HEK293 (cell line): Measurements from ENCODE around the gene NGRN.
A peak's percentile ranks its signal among the peaks of the same experiment; 100 is the strongest.

Experiments
- CTCF ChIA-PET: fragments of 350-600 bp; formaldehyde crosslinking; extraction: SDS; loops from one replicate; lab custom pipeline; 2021; ENCODE audit warnings: antibody characterized with exemption; lab: Yijun Ruan, JAX
- POLR2A ChIA-PET: fragments of 300-600 bp; formaldehyde crosslinking; extraction: SDS; loops from one replicate; lab custom pipeline; 2020; ENCODE audit warnings: antibody characterized with exemption, inconsistent platforms; lab: Yijun Ruan, JAX
- H3K27ac ChIP-seq: fragments of 200-500 bp; sonication (Bioruptor generic); 2 replicates; pipeline ENCODE4 v1.5.1; 2014; ENCODE audit warnings: low read depth, low read length, control low read depth, inconsistent platforms; ENCODE audit errors: extremely low read depth
- H3K36me3 ChIP-seq, 2 experiments: fragments of 200-500 bp in 1 of 2; sonication (Bioruptor generic) in 1 of 2; 1 replicate in 1 of 2; 2 replicates in 1 of 2; pipeline ENCODE4 v1.5.1; 2014 to 2017; ENCODE audit warnings: inconsistent platforms in 2 of 2, low read length in 2 of 2; ENCODE audit not compliant: control insufficient read depth in 2 of 2, insufficient read depth in 1 of 2
- H3K4me1 ChIP-seq: fragments of 200-500 bp; sonication (Bioruptor generic); 2 replicates; pipeline ENCODE4 v1.5.1; 2014; ENCODE audit warnings: mild to moderate bottlenecking, low read length, inconsistent platforms; ENCODE audit not compliant: control insufficient read depth, insufficient read depth
- H3K4me3 ChIP-seq: 2 replicates; pipeline ENCODE4 v1.5.1; 2011; ENCODE audit warnings: low read depth, mild to moderate bottlenecking, control low read depth, low read length, moderate library complexity
- H3K9me3 ChIP-seq: fragments of 200-500 bp; sonication (Bioruptor generic); 2 replicates; pipeline ENCODE4 v1.5.1; 2014; ENCODE audit warnings: low read depth, low read length, inconsistent platforms; ENCODE audit not compliant: control insufficient read depth, insufficient read depth
- KLF8 ChIP-seq: fragments of 450-650 bp; formaldehyde crosslinking; IDR thresholded peaks from 2 replicates; pipeline ENCODE4 v1.5.1; 2016; ENCODE audit warnings: missing biosample characterization, missing genetic modification characterization
- SCRT1 ChIP-seq: fragments of 450-650 bp; formaldehyde crosslinking; IDR thresholded peaks from 2 replicates; pipeline ENCODE4 v1.5.1; 2016; ENCODE audit warnings: missing biosample characterization, missing genetic modification characterization, borderline replicate concordance
- SCRT2 ChIP-seq: fragments of 450-650 bp; formaldehyde crosslinking; IDR thresholded peaks from 2 replicates; pipeline ENCODE4 v1.5.1; 2016; ENCODE audit warnings: missing biosample characterization, missing genetic modification characterization
- ZEB2 ChIP-seq: fragments of 450-650 bp; formaldehyde crosslinking; IDR thresholded peaks from 2 replicates; pipeline ENCODE4 v1.5.1; 2016; ENCODE audit warnings: missing biosample characterization, missing genetic modification characterization
- ZNF10 ChIP-seq: fragments of 450-650 bp; formaldehyde crosslinking; IDR thresholded peaks from 2 replicates; pipeline ENCODE4 v1.5.1; 2017; ENCODE audit warnings: missing biosample characterization, missing genetic modification characterization
- ZNF202 ChIP-seq: fragments of 450-650 bp; formaldehyde crosslinking; IDR thresholded peaks from 2 replicates; pipeline ENCODE4 v1.5.1; 2016; ENCODE audit warnings: missing biosample characterization, missing genetic modification characterization, borderline replicate concordance
- ZNF223 ChIP-seq: fragments of 450-650 bp; formaldehyde crosslinking; IDR thresholded peaks from 2 replicates; pipeline ENCODE4 v1.5.1; 2016; ENCODE audit warnings: missing biosample characterization, missing genetic modification characterization
- ZNF24 ChIP-seq: fragments of 450-650 bp; formaldehyde crosslinking; IDR thresholded peaks from 2 replicates; pipeline ENCODE4 v1.5.1; 2016; ENCODE audit warnings: missing biosample characterization, missing genetic modification characterization
- ZNF248 ChIP-seq: fragments of 450-650 bp; formaldehyde crosslinking; IDR thresholded peaks from 2 replicates; pipeline ENCODE4 v1.5.1; 2017; ENCODE audit warnings: missing biosample characterization, missing genetic modification characterization
- ZNF324 ChIP-seq: fragments of 450-650 bp; formaldehyde crosslinking; IDR thresholded peaks from 2 replicates; pipeline ENCODE4 v1.5.1; 2016; ENCODE audit warnings: missing biosample characterization, missing genetic modification characterization
- ZNF404 ChIP-seq: fragments of 450-650 bp; formaldehyde crosslinking; IDR thresholded peaks from 2 replicates; pipeline ENCODE4 v1.5.1; 2017; ENCODE audit warnings: missing biosample characterization, missing genetic modification characterization
- ZNF530 ChIP-seq: fragments of 450-650 bp; formaldehyde crosslinking; IDR thresholded peaks from 2 replicates; pipeline ENCODE4 v1.5.1; 2016; ENCODE audit warnings: low read depth, missing biosample characterization, missing genetic modification characterization
- ZNF660 ChIP-seq: fragments of 450-650 bp; IDR thresholded peaks from 2 replicates; pipeline ENCODE4 v1.5.1; 2018; ENCODE audit warnings: missing biosample characterization, mild to moderate bottlenecking, missing genetic modification characterization
- ZXDB ChIP-seq: fragments of 450-650 bp; formaldehyde crosslinking; IDR thresholded peaks from 2 replicates; pipeline ENCODE4 v1.5.1; 2016; ENCODE audit warnings: missing biosample characterization, missing genetic modification characterization
- TF ChIP-seq, protein P1 (sequence below): fragments of 450-650 bp; formaldehyde crosslinking; IDR thresholded peaks from 2 replicates; pipeline ENCODE4 v1.5.1; 2016; ENCODE audit warnings: missing biosample characterization, missing genetic modification characterization
- TF ChIP-seq, protein P2 (sequence below): fragments of 450-650 bp; formaldehyde crosslinking; IDR thresholded peaks from 2 replicates; pipeline ENCODE4 v1.5.1; 2016; ENCODE audit warnings: missing biosample characterization, missing genetic modification characterization
- TF ChIP-seq, protein P3 (sequence below): fragments of 450-650 bp; formaldehyde crosslinking; IDR thresholded peaks from 2 replicates; pipeline ENCODE4 v1.5.1; 2016; ENCODE audit warnings: missing biosample characterization, missing genetic modification characterization

Gene NGRN

DNA sequence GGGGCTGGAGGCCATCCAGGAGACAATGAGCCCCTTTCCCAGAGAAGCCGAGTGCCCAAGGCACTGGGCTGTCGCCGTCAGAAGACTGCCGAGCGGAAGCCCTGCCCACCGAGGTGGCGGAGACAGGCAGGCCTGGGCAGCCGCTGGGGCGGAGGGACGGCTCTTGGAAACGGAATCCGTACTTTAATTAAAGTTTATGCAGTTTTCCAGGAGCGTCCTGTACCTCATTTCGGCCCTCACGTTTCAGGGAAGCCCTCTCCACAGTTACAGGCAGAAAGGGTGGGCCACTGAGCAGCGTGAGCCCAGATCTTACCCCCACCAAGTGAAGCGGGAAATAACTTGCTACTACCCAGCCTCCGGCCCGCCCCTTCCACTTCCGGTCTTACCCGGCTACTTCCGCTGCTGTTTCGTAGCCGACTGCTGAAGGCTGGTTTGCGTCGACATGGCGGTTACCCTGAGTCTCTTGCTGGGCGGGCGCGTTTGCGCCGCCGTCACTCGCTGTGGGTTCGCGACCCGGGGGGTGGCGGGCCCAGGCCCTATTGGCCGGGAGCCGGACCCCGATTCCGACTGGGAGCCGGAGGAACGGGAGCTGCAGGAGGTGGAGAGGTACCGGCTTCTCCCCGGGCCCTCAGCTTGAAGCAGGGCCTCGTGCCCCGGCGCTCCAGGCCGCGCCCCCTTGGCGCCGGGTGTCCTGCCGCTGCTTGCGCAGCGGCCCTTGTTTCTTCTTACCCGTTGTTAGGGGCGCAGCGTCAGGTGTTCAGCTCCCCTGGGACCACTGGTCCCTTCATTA is at the start of gene NGRN (continued):
- peak; percentile 66 for TF ChIP-seq ZEB2 (tag by site-specific recombination)
- no peak for TF ChIP-seq ZNF202 (tag by site-specific recombination)
- 0 out of 2 replicates have a peak, but pooled peaks have one; percentile 40 for TF ChIP-seq ZNF24 (tag by site-specific recombination)
- TF ChIP-seq, protein P1, sequence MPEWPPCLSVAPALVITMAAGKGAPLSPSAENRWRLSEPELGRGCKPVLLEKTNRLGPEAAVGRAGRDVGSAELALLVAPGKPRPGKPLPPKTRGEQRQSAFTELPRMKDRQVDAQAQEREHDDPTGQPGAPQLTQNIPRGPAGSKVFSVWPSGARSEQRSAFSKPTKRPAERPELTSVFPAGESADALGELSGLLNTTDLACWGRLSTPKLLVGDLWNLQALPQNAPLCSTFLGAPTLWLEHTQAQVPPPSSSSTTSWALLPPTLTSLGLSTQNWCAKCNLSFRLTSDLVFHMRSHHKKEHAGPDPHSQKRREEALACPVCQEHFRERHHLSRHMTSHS (tag by site-specific recombination): no peak
- TF ChIP-seq ZNF530 (tag by site-specific recombination): no peak

DNA sequence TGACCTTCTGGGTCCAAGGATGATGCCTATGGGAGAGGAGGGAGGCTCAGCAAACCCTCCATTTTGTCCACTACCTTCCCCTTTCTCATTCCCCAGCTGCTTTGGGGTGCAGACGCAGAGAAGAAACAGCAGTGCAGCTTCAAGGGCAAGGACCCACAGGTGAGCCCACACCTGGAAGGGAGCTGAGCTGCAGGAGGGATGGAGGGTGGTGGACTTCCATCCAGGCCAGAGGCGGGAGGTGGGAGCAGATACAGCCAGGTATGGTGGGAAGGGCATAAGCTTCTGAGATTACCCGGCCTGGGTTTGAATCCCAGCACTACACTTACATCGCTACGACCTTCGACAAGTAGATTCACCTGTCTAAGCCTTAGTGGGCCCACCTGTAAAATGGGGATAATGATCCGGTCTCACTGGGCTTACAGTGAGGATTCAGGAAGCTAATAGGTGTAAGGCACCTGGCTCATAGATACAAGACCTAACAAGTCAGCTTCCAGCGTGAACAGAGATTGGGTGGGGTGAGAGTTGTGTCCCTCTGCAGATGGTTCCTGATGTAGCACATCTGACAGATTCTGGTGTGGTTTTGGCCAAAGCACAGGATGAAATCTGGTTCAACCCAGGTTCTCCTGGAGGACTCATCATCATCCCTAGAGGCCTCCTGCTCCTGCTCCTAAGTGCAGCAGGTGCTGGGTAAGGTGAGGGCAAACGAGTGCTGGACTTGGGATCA is 47.6 kb upstream of the NGRN start:
- ChIA-PET CTCF (interaction anchor here (0.6 to 12.1 kb wide), 9 partner anchors 9 to 1034 kb away, joined by 3 to 275 read pairs (median 4); no protein-coding TSS in a partner anchor), POLR2A (interaction anchor here (0.7 to 1.4 kb wide), 2 partner anchors 52 to 67 kb away, joined by 3 read pairs; no protein-coding TSS in a partner anchor)
- TF ChIP-seq, protein P2, sequence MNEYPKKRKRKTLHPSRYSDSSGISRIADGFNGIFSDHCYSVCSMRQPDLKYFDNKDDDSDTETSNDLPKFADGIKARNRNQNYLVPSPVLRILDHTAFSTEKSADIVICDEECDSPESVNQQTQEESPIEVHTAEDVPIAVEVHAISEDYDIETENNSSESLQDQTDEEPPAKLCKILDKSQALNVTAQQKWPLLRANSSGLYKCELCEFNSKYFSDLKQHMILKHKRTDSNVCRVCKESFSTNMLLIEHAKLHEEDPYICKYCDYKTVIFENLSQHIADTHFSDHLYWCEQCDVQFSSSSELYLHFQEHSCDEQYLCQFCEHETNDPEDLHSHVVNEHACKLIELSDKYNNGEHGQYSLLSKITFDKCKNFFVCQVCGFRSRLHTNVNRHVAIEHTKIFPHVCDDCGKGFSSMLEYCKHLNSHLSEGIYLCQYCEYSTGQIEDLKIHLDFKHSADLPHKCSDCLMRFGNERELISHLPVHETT (tag by site-specific recombination): no peak
- 0 out of 2 replicates have a peak, but pooled peaks have one; percentile 35 for TF ChIP-seq ZNF10
- Histone ChIP-seq H3K27ac (no peak overlapping the region), H3K4me1 (peaks cover 9% of the 10 kb centered on the region), H3K9me3 (no peaks in the 10 kb centered on the region), H3K36me3 (peaks cover 4 to 6% of the 10 kb centered on the region in 2 experiments; a peak in 2 of 3 replicates), H3K4me3 (no peak overlapping the region)

DNA sequence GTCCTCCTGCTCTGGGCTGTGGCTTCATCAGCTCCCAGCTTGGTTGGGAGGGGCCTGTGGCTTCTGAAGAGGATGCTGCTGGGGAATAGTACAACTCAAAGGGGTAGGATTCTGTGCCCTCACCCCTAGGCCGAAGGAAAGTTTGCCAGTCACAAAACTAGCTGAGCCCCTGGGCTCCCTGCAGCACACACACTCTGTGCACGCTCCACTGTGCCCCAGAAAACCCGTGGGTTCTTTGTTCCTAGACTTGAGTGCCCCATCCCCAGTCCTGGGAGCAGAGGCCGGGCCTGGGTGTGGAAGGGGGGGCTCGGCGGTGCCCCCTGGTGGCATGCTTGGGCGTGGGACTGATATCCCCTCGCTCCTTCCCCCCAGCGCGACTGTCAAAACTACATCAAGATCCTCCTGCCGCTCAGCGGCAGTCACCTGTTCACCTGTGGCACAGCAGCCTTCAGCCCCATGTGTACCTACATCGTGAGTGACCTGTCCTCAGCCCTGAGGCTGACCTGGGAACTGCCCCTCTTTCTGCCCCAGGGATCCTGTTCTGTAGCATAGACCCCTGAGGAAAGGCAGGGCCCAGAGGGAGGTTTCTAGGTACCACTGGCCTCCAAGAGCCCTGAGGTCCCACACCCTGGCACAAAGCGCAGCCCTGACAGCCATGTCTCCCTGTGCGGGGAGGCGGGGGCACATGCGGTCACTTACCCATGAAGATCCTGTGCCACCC is 45.9 kb upstream of the NGRN start:
- Histone ChIP-seq H3K36me3 (peaks cover 4 to 23% of the 10 kb centered on the region in 2 experiments; a peak in 2 of 3 replicates), H3K4me1 (no peaks in the 10 kb centered on the region), H3K27ac (no peak overlapping the region), H3K9me3 (no peaks in the 10 kb centered on the region), H3K4me3 (no peak overlapping the region)
- POLR2A ChIA-PET: interaction anchor here (1.4 kb wide), 1 partner anchor 54 kb away, joined by 3 read pairs; no protein-coding TSS in a partner anchor
- CTCF ChIA-PET: interaction anchor here (0.7 to 12.1 kb wide), 12 partner anchors 13 to 329 kb away, joined by 3 to 275 read pairs (median 6); partner anchors contain the start of genes CIB1, GDPGP1 and SEMA4B
- TF ChIP-seq ZNF404 (tag by site-specific recombination) (no peak), ZNF202 (tag by site-specific recombination) (no peak), ZNF223 (no peak), KLF8 (no peak), ZNF660 (tag by site-specific recombination) (peak; percentile 80), SCRT2 (peak; percentile 63; the same call in 1 of the 2 replicates), ZXDB (tag by site-specific recombination) (no peak), ZNF248 (tag by site-specific recombination) (no peak), SCRT1 (tag by site-specific recombination) (peak; percentile 76; the same call in 1 of the 2 replicates), ZNF324 (tag by site-specific recombination) (no peak)
- TF ChIP-seq, protein P3, sequence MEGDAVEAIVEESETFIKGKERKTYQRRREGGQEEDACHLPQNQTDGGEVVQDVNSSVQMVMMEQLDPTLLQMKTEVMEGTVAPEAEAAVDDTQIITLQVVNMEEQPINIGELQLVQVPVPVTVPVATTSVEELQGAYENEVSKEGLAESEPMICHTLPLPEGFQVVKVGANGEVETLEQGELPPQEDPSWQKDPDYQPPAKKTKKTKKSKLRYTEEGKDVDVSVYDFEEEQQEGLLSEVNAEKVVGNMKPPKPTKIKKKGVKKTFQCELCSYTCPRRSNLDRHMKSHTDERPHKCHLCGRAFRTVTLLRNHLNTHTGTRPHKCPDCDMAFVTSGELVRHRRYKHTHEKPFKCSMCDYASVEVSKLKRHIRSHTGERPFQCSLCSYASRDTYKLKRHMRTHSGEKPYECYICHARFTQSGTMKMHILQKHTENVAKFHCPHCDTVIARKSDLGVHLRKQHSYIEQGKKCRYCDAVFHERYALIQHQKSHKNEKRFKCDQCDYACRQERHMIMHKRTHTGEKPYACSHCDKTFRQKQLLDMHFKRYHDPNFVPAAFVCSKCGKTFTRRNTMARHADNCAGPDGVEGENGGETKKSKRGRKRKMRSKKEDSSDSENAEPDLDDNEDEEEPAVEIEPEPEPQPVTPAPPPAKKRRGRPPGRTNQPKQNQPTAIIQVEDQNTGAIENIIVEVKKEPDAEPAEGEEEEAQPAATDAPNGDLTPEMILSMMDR (tag by site-specific recombination): peak; percentile 77
